Endometrium (tissue), 2 donors: Measurements from ENCODE around the gene STUM.

Experiments used
- FAIRE-seq: peaks from 2 replicates; lab custom pipeline; 2012; peaks lifted over from hg19 to GRCh38; lab: Jason Lieb, UNC
- donor health status: control.
- donor health status: control.

Gene STUM

DNA sequence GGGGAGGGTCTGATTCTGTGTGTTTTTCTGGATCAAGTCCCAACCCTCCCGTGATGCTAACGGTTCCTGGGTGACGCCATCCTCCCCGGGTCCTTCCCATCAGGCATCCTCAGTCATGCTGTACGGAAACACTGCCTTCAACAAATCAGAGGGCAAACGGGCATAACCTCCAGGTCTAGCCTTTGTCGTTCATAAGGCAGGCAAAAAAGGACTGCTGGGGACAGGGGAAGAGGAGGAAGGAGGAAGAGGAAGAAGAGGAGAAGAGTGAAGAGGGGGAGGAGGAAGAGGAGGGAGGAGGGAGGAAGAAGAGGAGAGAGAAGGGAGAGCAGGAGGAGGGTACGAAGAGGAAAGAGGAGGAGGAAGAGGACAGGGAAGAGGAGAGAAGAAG, 106.1 kb downstream of the STUM start:
- no peak for FAIRE-seq

DNA sequence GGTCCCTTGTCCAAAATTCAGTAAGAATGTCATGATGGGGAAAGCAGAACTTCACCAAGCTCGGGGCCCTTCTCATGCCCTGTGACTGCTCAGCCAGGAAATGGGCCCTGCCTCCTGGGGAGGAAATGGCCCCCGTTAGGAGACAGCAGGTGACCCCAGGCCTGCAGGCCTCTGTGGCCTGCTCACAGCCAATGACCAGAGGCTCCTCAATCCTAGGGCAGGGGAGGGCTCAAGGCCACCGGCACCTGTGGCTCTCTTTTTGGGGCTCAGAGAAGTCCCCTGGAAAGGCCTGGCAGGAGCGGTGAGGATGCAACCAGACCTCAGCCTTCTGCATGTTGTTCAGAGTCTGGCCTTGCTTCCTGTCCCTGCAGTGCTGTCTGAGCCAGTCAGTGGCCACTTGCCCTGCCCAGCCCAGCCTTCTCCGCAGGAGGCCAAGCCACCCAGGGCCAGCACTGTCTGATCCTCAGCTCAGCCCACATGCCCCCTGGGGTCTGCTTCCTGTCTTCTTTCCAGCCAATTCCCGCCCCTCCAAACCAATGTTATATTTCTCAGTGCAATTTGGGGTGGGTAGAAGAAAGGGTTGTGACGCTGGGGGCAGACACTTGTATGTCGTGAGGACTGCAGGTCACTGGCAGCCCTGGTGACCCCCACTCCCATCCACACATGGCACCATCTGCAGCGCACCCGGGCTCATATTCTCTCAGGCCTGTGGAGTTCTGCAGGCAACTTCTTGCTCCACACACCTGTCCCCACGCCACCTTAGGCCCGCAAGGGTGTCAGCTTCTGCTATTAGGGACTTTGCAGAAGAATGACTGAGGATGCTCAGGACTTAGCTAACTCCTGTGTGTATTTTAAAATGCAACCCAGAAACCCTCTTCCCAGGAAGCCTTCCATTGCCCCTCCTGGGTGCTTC, 106.9 kb downstream of the STUM start:
- FAIRE-seq = no peak

DNA sequence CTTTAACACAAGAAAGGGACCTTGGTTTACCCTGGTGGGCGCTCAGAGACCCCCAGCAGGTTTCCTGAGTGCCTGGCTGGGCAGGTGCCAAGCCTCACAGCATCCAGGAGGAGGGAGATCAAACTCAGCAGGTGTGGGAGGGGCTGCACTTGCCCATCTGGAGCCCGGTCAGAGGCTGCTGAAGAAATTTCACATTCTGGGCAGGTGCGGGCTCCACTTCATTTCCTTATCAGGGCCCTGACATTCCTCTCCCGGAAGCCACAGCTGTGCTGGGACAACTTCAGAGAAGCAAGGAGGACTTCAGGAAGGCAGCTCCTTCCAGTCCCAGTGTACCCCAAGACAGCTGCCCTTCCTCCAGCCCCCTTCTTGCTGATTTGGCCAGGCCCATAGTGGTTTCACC, 107.6 kb downstream of the STUM start:
- FAIRE-seq = no peak

DNA sequence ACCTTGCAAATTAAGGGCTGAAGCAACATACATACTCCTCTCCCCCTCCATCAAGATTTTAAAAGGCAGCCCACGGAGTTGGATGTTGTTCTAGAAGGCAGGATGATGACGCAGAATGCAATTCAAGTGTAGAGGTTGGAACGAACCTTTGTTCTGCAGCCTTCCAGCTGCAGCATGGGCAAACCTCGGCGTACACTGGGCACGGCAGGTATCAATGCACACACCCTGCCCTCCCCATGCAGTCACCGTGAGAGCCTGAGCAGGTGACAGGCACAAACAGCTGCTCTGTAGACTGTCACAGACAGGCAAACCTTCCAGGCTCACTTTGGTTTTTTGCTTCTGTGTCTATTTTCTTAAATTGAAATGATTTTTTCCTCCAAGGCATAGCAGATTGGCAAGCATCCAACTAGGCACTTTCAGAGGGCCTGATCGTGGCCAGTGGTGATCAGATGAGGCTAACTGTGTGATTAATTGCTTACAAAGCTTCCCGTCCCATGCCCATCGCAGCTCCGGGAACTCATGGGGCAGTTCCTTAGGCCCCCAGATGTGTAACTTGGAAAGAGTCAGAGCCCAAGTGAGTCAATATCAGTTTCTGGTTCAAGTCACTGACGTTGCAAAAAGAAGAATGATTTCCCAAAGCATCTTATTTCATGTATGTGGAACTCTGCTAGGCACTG, 108.2 kb downstream of the STUM start:
- no peak for FAIRE-seq

DNA sequence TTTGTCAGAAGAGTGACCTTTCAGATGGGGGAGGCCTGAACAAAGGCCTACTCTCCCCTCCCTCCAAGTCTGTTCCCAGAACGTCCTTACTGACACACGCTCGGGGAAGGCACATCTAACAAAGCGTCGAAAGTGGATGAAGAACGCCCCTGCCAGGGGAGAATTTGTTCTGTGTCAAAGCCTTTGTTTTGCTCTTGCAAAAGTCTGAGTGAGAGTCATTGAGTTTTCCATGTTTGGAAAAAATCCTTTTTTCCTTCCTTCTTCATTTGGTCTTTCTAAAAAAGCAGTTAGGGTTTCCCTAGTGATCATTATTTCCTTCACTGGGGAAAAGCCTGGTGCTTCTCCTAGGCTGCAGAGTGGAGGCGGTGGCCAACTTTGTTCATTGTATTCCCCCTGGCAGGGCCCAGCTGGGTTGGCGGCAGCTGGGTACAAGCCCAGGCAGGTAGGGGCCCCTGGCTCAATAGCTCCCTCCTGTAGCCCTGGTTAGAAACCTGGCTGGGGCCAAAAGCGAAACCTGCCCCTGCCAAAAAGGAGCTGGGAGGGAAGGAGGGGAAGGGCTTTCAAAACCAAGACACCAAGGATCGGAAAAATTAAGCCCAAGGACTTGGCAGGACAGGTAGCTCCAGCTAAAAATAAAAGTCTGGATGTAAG, 109.5 kb downstream of the STUM start:
- no peak for FAIRE-seq

DNA sequence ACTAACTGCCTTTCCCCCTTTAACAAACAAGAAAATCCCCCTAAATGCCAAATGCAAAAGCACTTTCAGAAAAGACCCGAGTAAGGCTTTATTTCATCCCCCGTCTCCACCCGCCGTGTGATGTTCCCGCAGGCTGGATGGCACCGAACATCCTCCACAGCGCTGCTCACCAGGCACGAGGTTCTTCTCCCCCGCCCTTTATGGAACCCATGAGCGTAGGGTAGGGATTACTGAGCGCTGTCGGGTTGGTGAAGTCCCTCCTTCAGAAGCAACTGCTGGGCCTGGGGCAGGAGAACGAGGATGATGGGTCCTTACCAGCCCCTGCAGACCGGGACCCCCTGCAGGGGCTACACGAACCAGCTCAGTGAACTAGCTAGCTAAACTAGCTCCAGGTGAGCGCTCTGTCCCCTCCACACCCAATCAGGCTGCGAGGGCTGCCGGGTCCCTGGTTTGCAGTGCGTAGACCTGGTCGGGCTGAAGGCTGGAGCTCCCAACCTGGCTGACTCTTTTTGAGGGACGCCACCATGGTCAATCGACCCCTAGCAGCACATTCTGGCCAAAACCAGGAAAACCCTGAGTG, 110.1 kb downstream of the STUM start:
- no peak for FAIRE-seq
